ENCODE data around the gene ACTA1. TPM values are rescaled to one million over a fixed set of nuclear protein-coding genes. Genes with fewer than 3 reads are reported as not detected.
A peak's percentile ranks its signal among the peaks of the same experiment; 100 is the strongest.
"Not testable (repeated sequence)": the region's sequence is repeated elsewhere in the genome, so short reads cannot be mapped to it uniquely, and the experiment has no call there.

ACTA1 gene
- total RNA-seq = 0.14 TPM in 1 of 2 replicates, not detected in the other

- DNase-seq (ENCODE audit: low read depth) = no peak
- no peak within 1 kb of the TSS for H3K4me3 ChIP-seq (ENCODE audit: low read depth, low read length)
- no peak for TF ChIP-seq CTCF (conservative IDR thresholded peaks at IDR 0.05; ENCODE audit: low read depth, low read length)
Observed at GRCh38 chr1:229434005-229434640, at the start of gene ACTA1. Gene ACTA1 (minus strand): TSS chr1:229434094. CDS start chr1:229433115, 979 bp downstream.

GRCh38 chr1:229482511-229482910 is 48.6 kb upstream of the ACTA1 start:
- no peak overlapping the region for H3K4me3 ChIP-seq (ENCODE audit: low read depth, low read length)
- no peak for DNase-seq (ENCODE audit: low read depth)
- no peak for TF ChIP-seq CTCF (conservative IDR thresholded peaks at IDR 0.05; ENCODE audit: low read depth, low read length)

- DNase-seq (ENCODE audit: low read depth) = no peak
- TF ChIP-seq CTCF (conservative IDR thresholded peaks at IDR 0.05; ENCODE audit: low read depth, low read length) = no peak
- H3K4me3 ChIP-seq (ENCODE audit: low read depth, low read length) = no peak overlapping the region
Observed at GRCh38 chr1:229480495-229480894, 46.6 kb upstream of the ACTA1 start.

GRCh38 chr1:229479660-229480399 is 45.9 kb upstream of the ACTA1 start:
- no peak for TF ChIP-seq CTCF (conservative IDR thresholded peaks at IDR 0.05; ENCODE audit: low read depth, low read length)
- DNase-seq (ENCODE audit: low read depth) = peak; percentile 2
- no peak overlapping the region for H3K4me3 ChIP-seq (ENCODE audit: low read depth, low read length)

- DNase-seq (ENCODE audit: low read depth) = no peak
- TF ChIP-seq CTCF (conservative IDR thresholded peaks at IDR 0.05; ENCODE audit: low read depth, low read length) = no peak
Observed at GRCh38 chr1:229478852-229479251, 45.0 kb upstream of the ACTA1 start.

GRCh38 chr1:229475859-229476258 is 42.0 kb upstream of the ACTA1 start:
- not testable (repeated sequence) for H3K4me3 ChIP-seq (ENCODE audit: low read depth, low read length); DNase-seq (ENCODE audit: low read depth)

More at GRCh38 chr1:229478852-229479251, 45.0 kb upstream of the ACTA1 start:
- no peak overlapping the region for H3K4me3 ChIP-seq (ENCODE audit: low read depth, low read length)

GRCh38 chr1:229474509-229474908 is 40.6 kb upstream of the ACTA1 start:
- TF ChIP-seq CTCF (conservative IDR thresholded peaks at IDR 0.05; ENCODE audit: low read depth, low read length) = no peak
- H3K4me3 ChIP-seq (ENCODE audit: low read depth, low read length) = no peak overlapping the region
- no peak for DNase-seq (ENCODE audit: low read depth)
